Smooth muscle cell of the brain vasculature (primary cell): ENCODE data around the gene LGALS12.
"Not testable (repeated sequence)": the region's sequence is repeated elsewhere in the genome, so short reads cannot be mapped to it uniquely, and the experiment has no call there.

Source experiments
- DNase-seq: peaks from one replicate; pipeline ENCODE4 v3.0.0-alpha.2; 2012; ENCODE audit warnings: low read depth, low spot score

LGALS12 gene

GRCh38 chr11:63504933-63505586 lies 824 bp upstream of the LGALS12 start:
- DNase-seq, result no peak

DNA sequence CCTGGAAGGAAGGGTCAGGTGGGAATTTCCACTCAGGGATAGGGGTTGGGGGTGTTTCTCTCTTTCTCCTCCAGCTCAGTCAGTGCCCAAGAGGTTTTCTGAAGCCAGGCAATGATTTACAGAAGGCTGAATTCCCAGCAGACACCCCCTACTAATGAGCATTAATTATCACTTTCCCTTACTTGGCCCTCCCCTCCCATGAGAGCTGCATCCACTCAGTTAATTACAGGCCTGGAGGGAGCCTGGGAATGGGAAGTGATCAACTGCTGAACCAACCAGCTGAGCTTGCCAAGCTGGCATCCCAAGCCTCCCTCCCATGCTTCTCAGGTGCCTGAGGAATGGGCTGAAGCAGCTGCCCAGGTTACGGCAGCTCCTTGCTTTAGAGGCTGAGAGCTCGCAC lies 992 bp downstream of the LGALS12 start:
- DNase-seq, result no peak

- DNase-seq, result no peak
Measured at GRCh38 chr11:63507511-63507910, 1.6 kb downstream of the LGALS12 start.

DNA sequence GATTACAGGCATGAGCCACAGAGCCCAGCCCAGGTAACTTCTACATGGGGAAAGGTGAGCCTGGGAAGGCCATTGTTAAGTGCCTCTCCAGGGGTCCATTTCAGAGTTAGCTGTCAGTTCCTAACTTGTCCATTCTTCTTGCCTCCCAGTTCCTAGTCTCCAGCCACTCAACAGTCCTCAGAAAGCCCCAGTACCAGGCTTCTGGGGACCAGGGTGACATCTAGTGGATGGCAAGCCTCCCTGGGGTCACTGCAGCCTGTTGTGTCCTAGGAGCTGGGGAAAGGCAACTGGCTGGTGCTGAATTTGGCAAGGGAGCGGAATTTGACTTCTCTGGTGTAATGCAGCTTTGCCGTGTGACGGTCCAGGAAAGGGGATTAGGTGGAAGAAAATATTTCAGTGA lies 2.1 kb downstream of the LGALS12 start:
- DNase-seq, result no peak

- no peak for DNase-seq
Measured at GRCh38 chr11:63508745-63509144, 2.9 kb downstream of the LGALS12 start.

GRCh38 chr11:63510360-63511047 lies 4.6 kb downstream of the LGALS12 start:
- peak; percentile 69 for DNase-seq

DNA sequence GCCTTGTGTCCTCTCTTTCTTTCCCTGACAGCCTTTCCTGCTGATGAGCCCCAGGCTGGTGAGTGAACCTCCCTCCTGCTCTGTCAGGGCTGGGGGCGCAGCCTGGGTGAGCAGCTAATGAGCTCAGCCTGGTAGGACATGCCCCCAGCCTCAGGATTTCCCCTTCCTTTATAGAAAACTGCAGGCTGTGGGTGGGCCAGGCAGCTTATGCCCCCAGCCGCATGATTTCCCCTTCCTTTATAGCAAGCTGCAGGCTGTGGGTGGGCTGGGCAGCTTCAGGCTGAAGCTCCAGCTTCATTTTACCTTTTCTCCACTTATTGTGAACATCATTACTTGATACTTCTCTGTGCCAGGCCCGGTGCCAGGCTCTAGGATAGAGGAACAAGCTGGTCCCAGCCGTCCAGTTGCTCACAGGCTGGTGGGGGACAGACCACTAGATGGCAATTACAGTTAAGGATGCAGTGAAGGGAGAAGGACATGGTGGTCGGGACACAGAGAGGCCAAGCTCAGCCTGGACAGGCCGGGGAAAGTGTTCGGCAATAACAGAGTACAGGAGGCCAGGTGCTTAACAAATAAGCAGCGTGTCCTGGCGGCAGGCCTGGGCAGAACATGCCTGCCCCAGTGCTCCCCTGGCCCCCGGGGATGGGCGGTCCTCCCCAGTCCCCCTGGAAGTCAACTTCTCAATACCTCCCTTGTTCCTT lies 5.3 kb downstream of the LGALS12 start:
- no peak for DNase-seq

DNA sequence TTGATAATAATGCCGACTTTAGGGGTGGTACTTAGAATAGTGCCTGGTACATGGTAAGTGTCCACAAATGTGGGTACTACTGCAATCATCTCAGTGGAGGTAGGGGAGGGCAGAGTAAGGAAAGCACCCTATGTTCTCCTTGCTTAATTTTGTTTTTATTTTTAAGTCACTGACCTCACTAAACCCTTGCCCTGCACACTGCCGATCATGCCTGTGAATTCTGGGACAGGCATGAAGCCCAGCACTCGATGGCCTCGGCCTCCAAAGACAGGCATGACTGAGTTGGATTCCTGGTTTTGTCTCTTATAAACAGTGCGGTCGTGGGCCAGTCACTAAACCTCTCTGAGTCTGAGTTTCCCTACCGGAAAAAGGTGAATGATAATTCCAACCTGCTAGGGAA lies 6.9 kb downstream of the LGALS12 start:
- no peak for DNase-seq

DNA sequence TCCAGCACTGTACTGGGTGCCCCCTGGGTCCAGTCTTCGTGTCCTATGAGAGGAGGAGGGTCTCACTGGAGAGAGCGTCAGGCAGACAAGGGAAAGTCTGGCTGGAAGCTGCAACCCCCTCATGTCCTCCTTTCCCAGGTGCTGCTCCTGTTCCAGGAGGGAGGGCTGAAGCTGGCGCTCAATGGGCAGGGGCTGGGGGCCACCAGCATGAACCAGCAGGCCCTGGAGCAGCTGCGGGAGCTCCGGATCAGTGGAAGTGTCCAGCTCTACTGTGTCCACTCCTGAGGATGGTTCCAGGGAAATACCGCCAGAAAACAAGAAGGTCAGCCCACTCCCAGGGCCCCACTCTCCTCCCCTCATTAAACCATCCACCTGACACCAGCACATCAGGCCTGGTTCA lies 10.2 kb downstream of the LGALS12 start:
- DNase-seq, result no peak

GRCh38 chr11:63517156-63517555 lies 11.3 kb downstream of the LGALS12 start:
- DNase-seq, result no peak

GRCh38 chr11:63518548-63518947 lies 12.7 kb downstream of the LGALS12 start:
- peak; percentile 74 for DNase-seq

DNA sequence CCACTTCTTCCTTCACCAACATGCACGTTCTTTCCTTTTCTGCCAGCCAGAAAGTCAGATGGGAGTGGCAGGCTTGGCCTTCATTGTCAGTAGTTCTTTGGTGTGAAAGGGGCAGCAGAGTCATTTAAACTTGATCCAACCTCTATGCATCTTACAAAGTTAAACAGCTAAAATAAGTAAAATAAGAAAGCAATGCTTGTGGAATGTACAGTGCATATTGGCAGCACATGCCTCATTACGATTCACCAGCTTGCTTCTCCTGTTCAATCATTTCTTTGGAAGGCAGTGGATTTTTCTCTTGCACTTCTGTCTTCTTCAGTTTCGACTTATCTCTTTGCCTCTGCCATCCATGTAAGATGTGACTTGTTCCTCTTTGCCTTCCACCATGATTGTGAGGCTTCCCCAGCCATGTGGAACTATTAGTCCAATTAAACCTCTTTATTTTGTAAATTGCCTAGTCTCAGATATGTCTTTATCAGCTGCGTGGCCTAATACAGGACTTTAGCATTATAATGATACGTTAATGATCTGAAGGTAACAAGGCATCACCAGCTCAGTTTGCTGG lies 14.8 kb downstream of the LGALS12 start:
- no peak for DNase-seq

DNA sequence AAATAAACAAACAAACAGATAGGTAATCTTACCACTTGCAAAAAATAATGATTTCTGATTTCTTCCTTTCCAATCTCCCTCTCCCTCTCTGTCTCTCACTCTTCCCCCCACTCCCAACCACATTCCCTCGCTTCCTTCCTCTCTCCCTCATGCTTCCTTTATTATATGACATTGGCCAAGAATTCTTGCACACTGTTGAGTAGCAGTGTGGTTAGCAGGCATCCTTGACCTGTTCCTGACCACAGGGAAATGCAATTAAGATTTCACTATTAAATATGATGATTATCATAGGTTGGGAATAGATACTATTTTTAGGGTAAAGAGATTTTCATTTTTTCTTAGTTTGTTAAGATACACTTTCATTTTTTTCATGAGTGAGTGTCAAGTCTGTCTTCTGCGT lies 16.0 kb downstream of the LGALS12 start:
- no peak for DNase-seq

GRCh38 chr11:63523151-63523550 lies 17.3 kb downstream of the LGALS12 start:
- DNase-seq, result no peak

- no peak for DNase-seq
Measured at GRCh38 chr11:63527667-63528066, 21.8 kb downstream of the LGALS12 start.

DNA sequence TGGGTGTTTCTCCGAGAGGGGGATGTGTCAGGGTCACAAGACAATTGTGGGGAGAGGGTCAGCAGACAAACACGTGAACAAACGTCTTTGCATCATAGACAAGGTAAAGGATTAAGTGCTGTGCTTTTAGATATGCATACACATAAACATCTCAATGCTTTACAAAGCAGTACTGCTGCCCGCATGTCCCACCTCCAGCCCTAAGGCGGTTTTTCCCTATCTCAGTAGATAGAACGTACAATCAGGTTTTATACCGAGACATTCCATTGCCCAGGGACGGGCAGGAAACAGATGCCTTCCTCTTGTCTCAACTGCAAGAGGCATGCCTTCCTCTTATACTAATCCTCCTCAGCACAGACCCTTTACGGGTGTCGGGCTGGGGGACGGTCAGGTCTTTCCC lies 22.3 kb downstream of the LGALS12 start:
- DNase-seq, result not testable (repeated sequence)

DNA sequence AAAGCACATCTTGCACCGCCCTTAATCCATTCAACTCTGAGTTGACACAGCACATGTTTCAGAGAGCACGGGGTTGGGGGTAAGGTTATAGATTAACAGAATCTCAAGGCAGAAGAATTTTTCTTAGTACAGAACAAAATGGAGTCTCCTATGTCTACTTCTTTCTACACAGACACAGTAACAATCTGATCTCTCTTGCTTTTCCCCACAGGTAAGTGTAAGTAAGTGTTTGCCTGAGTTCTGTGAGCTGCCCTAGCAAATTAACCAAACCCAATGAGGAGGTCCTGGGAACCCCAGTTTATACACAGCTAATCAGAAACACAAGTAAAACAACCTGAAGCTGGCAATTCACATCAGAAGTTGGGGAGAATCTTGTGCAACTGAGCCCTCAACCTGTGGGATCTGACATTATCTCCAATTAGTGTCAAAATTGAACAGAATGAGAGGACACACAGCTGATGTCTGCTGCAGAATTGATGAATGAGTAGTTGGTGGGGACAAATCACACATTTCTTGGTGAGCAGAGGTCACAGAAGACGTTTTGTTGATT lies 22.9 kb downstream of the LGALS12 start:
- not testable (repeated sequence) for DNase-seq

DNA sequence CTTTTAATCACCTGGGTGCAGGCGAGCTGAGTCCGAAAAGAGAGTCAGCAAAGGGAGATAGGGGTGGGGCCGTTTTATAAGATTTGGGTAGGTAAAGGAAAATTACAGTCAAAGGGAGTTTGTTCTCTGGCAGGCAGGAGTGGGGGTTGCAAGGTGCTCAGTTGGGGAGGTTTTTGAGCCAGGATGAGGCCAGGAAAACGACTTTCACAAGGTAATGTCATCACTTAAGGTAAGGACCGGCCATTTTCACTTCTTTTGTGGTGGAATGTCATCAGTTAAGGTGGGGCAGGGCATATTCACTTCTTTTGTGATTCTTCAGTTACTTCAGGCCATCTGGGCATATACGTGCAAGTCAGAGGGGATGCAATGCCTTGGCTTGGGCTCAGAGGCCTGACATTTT lies 23.5 kb downstream of the LGALS12 start:
- not testable (repeated sequence) for DNase-seq

- DNase-seq, result no peak
Measured at GRCh38 chr11:63530021-63530420, 24.1 kb downstream of the LGALS12 start.

DNA sequence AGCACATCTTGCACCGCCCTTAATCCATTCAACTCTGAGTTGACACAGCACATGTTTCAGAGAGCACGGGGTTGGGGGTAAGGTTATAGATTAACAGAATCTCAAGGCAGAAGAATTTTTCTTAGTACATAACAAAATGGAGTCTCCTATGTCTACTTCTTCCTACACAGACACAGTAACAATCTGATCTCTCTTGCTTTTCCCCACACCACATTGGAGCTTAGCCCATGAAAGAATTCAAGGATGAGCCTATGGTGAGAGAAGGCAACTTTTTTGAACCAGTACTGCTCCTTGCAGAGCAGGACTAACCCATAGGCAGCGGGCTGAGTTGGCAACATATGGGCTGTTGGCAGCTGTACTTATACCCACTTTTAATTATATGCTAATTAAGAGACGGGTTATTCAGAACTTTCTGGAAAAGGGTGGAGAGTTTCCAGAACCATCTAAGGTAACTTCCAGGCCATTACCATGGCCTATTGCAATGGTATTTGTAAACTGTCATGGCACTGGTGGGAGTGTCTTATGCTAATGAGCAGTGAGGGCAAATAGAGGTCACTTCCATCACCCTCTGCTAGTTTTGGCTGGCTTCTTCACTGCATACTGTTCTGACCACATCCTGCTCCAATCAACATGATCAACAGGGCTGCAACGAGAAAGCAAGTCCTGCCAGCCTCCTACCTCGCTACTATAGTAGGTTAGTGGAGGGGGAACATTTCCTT lies 25.3 kb downstream of the LGALS12 start:
- peak; percentile 57 for DNase-seq

- no peak for DNase-seq
Measured at GRCh38 chr11:63532117-63532516, 26.2 kb downstream of the LGALS12 start.
